Uterus (tissue), 2 donors: ENCODE results near the gene LBHD2.

Source experiments
- POLR2A ChIP-seq, 2 donors: fragments of 450-650 bp; IDR thresholded peaks; one replicate each; pipeline ENCODE4 v1.6.1; 2016; ENCODE audit warnings: antibody characterized with exemption in 2 of 2, mild to moderate bottlenecking in 1 of 2, moderate library complexity in 1 of 2
- TF ChIP-seq, protein P1 (sequence below), 4 experiments: fragments of 200-600 bp in 2 of 4; fragments of 450-650 bp in 2 of 4; sonication (generic) in 2 of 4; IDR thresholded peaks; one replicate each; pipeline ENCODE4 v1.5.1; 2016 to 2019; ENCODE audit warnings: antibody characterized with exemption in 4 of 4, mild to moderate bottlenecking in 2 of 4, moderate library complexity in 1 of 4

DNA sequence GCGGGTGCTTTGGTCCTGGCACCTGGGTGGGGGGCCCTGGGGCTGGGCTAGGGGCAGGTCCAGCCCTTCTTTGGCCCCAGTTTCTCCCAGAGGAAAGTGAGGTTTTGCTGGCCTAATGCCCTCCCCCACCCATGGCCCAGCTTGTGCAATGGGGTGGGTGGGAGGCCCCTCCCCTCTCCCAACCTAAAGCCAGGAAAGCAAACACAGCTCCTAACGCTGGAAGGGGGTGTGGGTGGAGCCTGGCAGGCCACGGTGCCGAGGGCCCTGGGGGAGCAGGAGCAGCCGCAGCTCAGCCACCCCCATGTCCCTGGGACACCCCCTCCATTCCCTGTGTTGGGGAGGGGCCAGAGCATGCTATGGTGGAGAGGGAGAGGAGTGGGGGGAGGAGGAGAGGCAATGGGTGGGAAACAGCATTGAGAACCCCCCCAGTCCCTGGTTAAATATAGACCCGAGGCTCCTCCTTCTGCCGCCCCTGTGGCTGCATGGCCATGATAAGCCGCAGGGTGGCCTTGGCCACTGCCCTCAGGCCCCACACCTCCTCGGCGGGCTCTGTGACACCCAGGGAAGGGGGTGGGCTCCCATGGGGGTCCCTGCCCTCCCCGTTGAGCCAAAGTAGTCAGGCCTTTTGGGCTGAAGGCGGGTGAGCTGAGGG is 15.2 kb downstream of the LBHD2 start:
- TF ChIP-seq, protein P1, sequence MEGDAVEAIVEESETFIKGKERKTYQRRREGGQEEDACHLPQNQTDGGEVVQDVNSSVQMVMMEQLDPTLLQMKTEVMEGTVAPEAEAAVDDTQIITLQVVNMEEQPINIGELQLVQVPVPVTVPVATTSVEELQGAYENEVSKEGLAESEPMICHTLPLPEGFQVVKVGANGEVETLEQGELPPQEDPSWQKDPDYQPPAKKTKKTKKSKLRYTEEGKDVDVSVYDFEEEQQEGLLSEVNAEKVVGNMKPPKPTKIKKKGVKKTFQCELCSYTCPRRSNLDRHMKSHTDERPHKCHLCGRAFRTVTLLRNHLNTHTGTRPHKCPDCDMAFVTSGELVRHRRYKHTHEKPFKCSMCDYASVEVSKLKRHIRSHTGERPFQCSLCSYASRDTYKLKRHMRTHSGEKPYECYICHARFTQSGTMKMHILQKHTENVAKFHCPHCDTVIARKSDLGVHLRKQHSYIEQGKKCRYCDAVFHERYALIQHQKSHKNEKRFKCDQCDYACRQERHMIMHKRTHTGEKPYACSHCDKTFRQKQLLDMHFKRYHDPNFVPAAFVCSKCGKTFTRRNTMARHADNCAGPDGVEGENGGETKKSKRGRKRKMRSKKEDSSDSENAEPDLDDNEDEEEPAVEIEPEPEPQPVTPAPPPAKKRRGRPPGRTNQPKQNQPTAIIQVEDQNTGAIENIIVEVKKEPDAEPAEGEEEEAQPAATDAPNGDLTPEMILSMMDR (IDR thresholded peaks at IDR 0.05): no peak
- no peak for TF ChIP-seq POLR2A (IDR thresholded peaks at IDR 0.05)
